BLaER1 treated with 17β-estradiol and CSF1 and Interleukin-3, amounts not matched to agents 10 nM and 100 nM (cell line): ENCODE measurements around the gene NDUFA11.
A peak's percentile ranks its signal among the peaks of the same experiment; 100 is the strongest.

Experiments
- H3K27ac ChIP-seq, 11 experiments: shearing (Covaris generic); formaldehyde crosslinking; 2 replicates each; pipeline ENCODE4 v1.8.1; 2022
- H3K27me3 ChIP-seq, 11 experiments: shearing (Covaris generic); formaldehyde crosslinking; 2 replicates each; pipeline ENCODE4 v1.8.1; 2022
- H3K36me3 ChIP-seq, 11 experiments: shearing (Covaris generic); formaldehyde crosslinking; 2 replicates each; pipeline ENCODE4 v1.8.1; 2022
- H3K4me1 ChIP-seq, 10 experiments: shearing (Covaris generic); formaldehyde crosslinking; 2 replicates each; pipeline ENCODE4 v1.8.1; 2022
- H3K4me2 ChIP-seq, 11 experiments: shearing (Covaris generic); formaldehyde crosslinking; 2 replicates each; pipeline ENCODE4 v1.8.1; 2022
- H3K4me3 ChIP-seq, 10 experiments: shearing (Covaris generic); formaldehyde crosslinking; 2 replicates each; pipeline ENCODE4 v1.8.1; 2022
- H3K9ac ChIP-seq, 11 experiments: shearing (Covaris generic); formaldehyde crosslinking; 2 replicates each; pipeline ENCODE4 v1.8.1; 2022
- H3K9me3 ChIP-seq, 11 experiments: shearing (Covaris generic); formaldehyde crosslinking; replicated peaks in 1 of 11; 2 replicates each; pipeline ENCODE4 v1.8.1; 2022
- H4K20me1 ChIP-seq, 11 experiments: shearing (Covaris generic); formaldehyde crosslinking; 2 replicates each; pipeline ENCODE4 v1.8.1; 2022
- Cebpa-rat ChIP-seq, 11 experiments: shearing (Covaris generic); IDR thresholded peaks; 2 replicates each; pipeline ENCODE4 v1.8.1; 2022

The NDUFA11 gene

GRCh38 chr19:5907241-5907640 lies 3.7 kb upstream of the NDUFA11 start:
- peaks cover 0 to 18% (median 6%) of the 10 kb centered on the region in 11 experiments; a peak in 16 of 22 replicates for H4K20me1 ChIP-seq
- H3K4me2 ChIP-seq, result peak overlapping the region in 6 of 11 experiments; percentile 0 to 42 (median 26); a peak in 8 of 22 replicates
- H3K9me3 ChIP-seq, result no peaks in the 10 kb centered on the region
- peaks cover 15 to 38% (median 28%) of the 10 kb centered on the region in 10 experiments for H3K4me1 ChIP-seq
- no peak for TF ChIP-seq Cebpa-rat (IDR thresholded peaks at IDR 0.05)
- H3K27me3 ChIP-seq, result no peaks in the 10 kb centered on the region
- 0 out of 22 replicates have a peak overlapping the region, but pooled peaks of 2 of the 11 experiments have one; percentile 18 to 24 for H3K9ac ChIP-seq
- peak overlapping the region in 1 of 11 experiments; percentile 7; a peak in 1 of 22 replicates for H3K27ac ChIP-seq
- H3K36me3 ChIP-seq, result peaks cover 5 to 37% (median 19%) of the 10 kb centered on the region in 11 experiments; a peak in 18 of 22 replicates
- H3K4me3 ChIP-seq, result no peak overlapping the region

GRCh38 chr19:5905114-5905778 lies 1.7 kb upstream of the NDUFA11 start:
- Histone ChIP-seq H3K4me3 (peak overlapping the region; percentile 68 to 92 (median 80)), H3K27ac (peak overlapping the region; percentile 41 to 78 (median 67); a peak in 21 of 22 replicates), H3K4me2 (peak overlapping the region; percentile 85 to 99 (median 91)), H3K9ac (peak overlapping the region; percentile 78 to 89 (median 84)), H3K36me3 (peaks cover 18 to 45% (median 29%) of the 10 kb centered on the region in 11 experiments; a peak in 21 of 22 replicates), H3K9me3 (no peaks in the 10 kb centered on the region), H3K4me1 (peaks cover 27 to 53% (median 42%) of the 10 kb centered on the region in 10 experiments), H3K27me3 (no peaks in the 10 kb centered on the region), H4K20me1 (peaks cover 4 to 36% (median 25%) of the 10 kb centered on the region in 11 experiments; a peak in 19 of 22 replicates)
- TF ChIP-seq Cebpa-rat (IDR thresholded peaks at IDR 0.05), result no peak

DNA sequence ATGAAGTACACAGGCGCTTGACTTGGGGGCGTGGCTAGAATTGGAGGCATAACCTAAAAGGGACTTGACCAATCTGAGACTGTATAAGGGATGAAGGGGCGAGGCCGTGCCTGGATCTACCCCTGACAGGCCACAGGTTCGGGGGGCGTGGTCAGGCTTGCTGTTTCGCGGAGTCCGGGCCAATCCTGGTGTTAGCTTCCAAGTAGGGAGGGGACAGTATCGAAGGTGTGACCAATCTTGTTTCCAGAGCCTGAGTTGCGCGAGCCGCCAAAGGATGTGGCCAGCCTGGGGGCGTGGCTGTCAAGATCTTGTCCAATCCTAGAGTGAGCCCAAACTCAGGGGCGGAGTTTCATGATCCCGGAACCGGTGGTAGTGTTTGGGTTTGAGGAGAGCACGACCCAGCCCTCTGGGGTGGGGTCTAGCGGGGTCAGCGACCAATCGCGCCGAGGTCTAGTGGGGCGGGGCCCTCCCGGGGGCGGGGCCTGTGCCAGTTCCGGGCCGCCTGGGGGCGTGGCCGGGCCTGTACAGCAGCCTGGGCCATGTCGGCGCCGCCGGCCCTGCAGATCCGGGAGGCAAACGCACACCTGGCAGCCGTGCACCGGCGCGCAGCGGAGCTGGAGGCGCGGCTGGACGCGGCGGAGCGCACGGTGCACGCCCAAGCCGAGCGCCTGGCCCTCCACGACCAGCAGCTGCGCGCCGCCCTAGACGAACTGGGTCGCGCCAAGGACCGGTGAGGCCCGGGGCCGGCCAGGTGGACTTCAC lies 943 bp upstream of the NDUFA11 start, which contains the start of gene VMAC:
Gene VMAC (plus strand): TSS at position 521 of the 762 bp plus-strand sequence. CDS start 19 bp downstream, at position 540.
- TF ChIP-seq Cebpa-rat (IDR thresholded peaks at IDR 0.05), result no peak
- Histone ChIP-seq H3K4me1 (peaks cover 27 to 53% (median 44%) of the 10 kb centered on the region in 10 experiments), H3K4me3 (peak within 1 kb of the TSS; percentile 89 to 100 (median 96)), H4K20me1 (peaks cover 11 to 43% (median 33%) of the 10 kb centered on the region in 11 experiments; a peak in 20 of 22 replicates), H3K27ac (peak within 1 kb of the TSS; percentile 95 to 99 (median 98)), H3K9me3 (no peaks in the 10 kb centered on the region), H3K4me2 (peak within 1 kb of the TSS; percentile 91 to 99 (median 97)), H3K27me3 (no peaks in the 10 kb centered on the region), H3K36me3 (peaks cover 22 to 45% (median 29%) of the 10 kb centered on the region in 11 experiments; a peak in 21 of 22 replicates), H3K9ac (peak within 1 kb of the TSS; percentile 97 to 100 (median 99))

- H3K4me3 ChIP-seq, result peak overlapping the region; percentile 89 to 100 (median 96)
- H4K20me1 ChIP-seq, result peaks cover 19 to 50% (median 45%) of the 10 kb centered on the region in 11 experiments
- H3K9ac ChIP-seq, result peak overlapping the region; percentile 97 to 100 (median 99)
- peaks cover 15 to 41% (median 24%) of the 10 kb centered on the region in 11 experiments; a peak in 21 of 22 replicates for H3K36me3 ChIP-seq
- peak overlapping the region; percentile 95 to 99 (median 98) for H3K27ac ChIP-seq
- H3K4me1 ChIP-seq, result peaks cover 33 to 55% (median 50%) of the 10 kb centered on the region in 10 experiments
- H3K27me3 ChIP-seq, result no peaks in the 10 kb centered on the region
- H3K9me3 ChIP-seq, result no peaks in the 10 kb centered on the region
- H3K4me2 ChIP-seq, result peak overlapping the region; percentile 90 to 98 (median 97)
- no peak for TF ChIP-seq Cebpa-rat (IDR thresholded peaks at IDR 0.05)
Measured at GRCh38 chr19:5903056-5903623, 450 bp downstream of the NDUFA11 start.

DNA sequence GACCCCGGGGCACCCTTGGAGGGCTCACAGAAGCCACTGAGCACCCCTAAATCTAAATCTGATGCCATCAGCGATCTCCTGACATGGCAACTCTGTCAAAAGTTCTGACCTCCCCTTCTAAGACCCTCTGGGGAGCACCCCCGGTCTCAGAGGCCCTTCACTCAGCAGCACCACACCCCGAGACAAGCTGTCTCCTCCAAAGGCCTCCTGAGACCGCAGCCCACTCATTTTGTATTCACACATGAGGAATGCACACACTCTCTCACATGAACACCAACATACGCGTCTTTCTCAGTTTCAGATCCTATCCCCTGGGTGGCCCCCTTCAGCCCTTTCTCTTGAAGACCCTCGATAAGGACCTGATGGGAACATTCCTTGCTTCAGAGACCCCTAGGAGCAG lies 2.6 kb downstream of the NDUFA11 start:
- Histone ChIP-seq H3K27ac (no peak overlapping the region), H3K4me1 (peaks cover 31 to 47% (median 41%) of the 10 kb centered on the region in 10 experiments), H3K27me3 (no peaks in the 10 kb centered on the region), H3K4me3 (no peak overlapping the region; a peak in 1 of 20 replicates), H3K9me3 (no peaks in the 10 kb centered on the region), H3K36me3 (peaks cover 29 to 58% (median 43%) of the 10 kb centered on the region in 11 experiments), H3K4me2 (peak overlapping the region in 9 of 11 experiments; percentile 0 to 97 (median 12); a peak in 10 of 22 replicates), H4K20me1 (peaks cover 36 to 71% (median 65%) of the 10 kb centered on the region in 11 experiments), H3K9ac (peak overlapping the region in 9 of 11 experiments; percentile 32 to 61 (median 48); a peak in 14 of 22 replicates)
- TF ChIP-seq Cebpa-rat (IDR thresholded peaks at IDR 0.05), result no peak

GRCh38 chr19:5899728-5900526 lies 3.7 kb downstream of the NDUFA11 start:
- Histone ChIP-seq H3K36me3 (peaks cover 40 to 69% (median 54%) of the 10 kb centered on the region in 11 experiments), H3K27me3 (no peaks in the 10 kb centered on the region), H3K27ac (no peak overlapping the region), H3K4me2 (peak overlapping the region in 1 of 11 experiments; percentile 3; a peak in 2 of 22 replicates), H4K20me1 (peaks cover 41 to 82% (median 75%) of the 10 kb centered on the region in 11 experiments), H3K9ac (peak overlapping the region in 3 of 11 experiments; percentile 8 to 52 (median 14); a peak in 2 of 22 replicates), H3K9me3 (no peaks in the 10 kb centered on the region), H3K4me1 (peaks cover 22 to 36% (median 31%) of the 10 kb centered on the region in 10 experiments), H3K4me3 (no peak overlapping the region)
- TF ChIP-seq Cebpa-rat (IDR thresholded peaks at IDR 0.05), result no peak

DNA sequence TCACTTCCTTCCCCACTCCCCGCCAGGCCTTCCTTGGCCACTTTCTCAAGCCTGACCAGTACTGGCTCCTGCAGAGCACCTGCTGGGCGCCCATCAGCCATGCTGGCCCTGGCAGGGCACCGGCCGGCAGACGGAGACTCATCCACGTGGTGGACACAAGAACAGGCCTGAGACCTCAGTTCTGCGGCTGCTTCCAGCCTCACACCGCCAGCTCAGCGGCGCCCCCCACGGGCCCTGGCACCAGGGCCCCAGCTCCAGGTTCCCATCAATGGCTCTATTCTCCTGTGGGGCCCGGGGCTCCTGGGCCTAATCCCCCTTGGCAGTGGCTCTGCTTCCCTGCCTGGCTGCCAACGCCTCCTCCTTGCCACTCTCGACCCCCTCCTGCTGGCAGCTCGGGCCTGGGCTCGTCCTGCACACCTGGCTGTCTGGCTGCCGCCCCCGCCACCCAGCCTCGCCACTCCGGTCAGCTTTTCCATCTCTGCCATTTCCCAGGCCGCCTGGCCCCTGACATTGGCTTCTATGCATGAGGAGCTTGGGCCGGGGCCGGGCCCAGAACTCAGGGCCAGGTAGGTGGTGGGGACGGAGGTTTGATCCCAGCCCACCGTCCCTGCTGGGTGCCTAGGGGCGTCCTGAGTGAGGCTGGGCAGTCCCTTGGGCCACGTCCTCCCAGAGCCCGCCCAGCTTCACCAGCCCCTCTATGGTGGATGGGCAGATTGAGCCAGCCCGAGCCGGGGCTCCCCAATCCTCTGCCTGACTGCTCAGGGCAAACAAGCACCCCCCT lies 6.2 kb downstream of the NDUFA11 start:
- Histone ChIP-seq H4K20me1 (peaks cover 41 to 99% (median 95%) of the 10 kb centered on the region in 11 experiments), H3K9ac (peak overlapping the region in 8 of 11 experiments; percentile 41 to 61 (median 47); a peak in 14 of 22 replicates), H3K27me3 (no peaks in the 10 kb centered on the region), H3K9me3 (no peaks in the 10 kb centered on the region), H3K36me3 (peaks cover 49 to 87% (median 67%) of the 10 kb centered on the region in 11 experiments), H3K4me3 (no peak overlapping the region), H3K4me2 (no peak overlapping the region), H3K4me1 (peaks cover 16 to 31% (median 26%) of the 10 kb centered on the region in 10 experiments), H3K27ac (peak overlapping the region in 1 of 11 experiments; percentile 12; a peak in 2 of 22 replicates)
- TF ChIP-seq Cebpa-rat (IDR thresholded peaks at IDR 0.05), result no peak
